NB4 (cell line): ENCODE data around the gene PADI2.

ENCODE experiments used
- TF ChIP-seq, protein P1 (sequence below): IDR thresholded peaks from one replicate; pipeline ENCODE4 v1.5.1; 2012; ENCODE audit warnings: low read depth, low read length
- TF ChIP-seq, protein P2 (sequence below): IDR thresholded peaks from 2 replicates; pipeline ENCODE4 v1.6.1; 2011; ENCODE audit warnings: low read depth, low read length

DNA sequence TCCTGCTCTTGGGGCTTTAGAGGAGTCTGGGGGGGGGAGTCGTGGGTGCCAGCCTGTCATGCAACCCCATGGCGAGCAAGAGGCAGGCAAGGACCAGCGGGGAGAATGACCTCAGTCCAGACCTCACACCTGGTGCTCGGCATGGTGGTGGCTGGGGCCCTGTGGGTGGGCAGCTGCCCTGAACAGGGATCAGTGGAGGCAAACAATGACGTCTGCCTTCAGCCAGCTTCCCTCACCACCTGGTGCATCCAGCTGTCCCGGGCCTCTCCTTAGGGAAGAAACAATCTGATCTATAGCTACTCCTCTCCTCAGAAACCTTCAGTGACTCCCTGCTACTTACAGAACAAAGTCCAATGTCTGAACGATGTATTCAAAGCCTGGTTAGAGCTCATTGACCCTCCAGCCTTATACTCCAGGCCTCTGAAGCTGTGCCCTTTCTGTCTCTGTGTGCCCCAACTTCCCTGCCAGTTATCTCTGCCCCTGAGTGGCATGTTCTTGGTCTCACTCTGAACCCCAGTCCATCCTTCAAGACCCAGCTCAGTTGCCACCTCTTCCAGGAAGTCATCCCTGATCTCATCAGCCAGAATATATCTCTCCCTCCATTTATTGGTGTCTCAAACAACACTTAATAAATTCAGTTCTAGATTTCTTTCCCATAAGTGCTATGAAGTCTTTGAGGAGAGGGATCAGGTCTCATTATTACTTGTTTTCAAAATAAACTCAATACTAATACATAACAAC lies 6.6 kb downstream of the PADI2 start:
- TF ChIP-seq, protein P1, sequence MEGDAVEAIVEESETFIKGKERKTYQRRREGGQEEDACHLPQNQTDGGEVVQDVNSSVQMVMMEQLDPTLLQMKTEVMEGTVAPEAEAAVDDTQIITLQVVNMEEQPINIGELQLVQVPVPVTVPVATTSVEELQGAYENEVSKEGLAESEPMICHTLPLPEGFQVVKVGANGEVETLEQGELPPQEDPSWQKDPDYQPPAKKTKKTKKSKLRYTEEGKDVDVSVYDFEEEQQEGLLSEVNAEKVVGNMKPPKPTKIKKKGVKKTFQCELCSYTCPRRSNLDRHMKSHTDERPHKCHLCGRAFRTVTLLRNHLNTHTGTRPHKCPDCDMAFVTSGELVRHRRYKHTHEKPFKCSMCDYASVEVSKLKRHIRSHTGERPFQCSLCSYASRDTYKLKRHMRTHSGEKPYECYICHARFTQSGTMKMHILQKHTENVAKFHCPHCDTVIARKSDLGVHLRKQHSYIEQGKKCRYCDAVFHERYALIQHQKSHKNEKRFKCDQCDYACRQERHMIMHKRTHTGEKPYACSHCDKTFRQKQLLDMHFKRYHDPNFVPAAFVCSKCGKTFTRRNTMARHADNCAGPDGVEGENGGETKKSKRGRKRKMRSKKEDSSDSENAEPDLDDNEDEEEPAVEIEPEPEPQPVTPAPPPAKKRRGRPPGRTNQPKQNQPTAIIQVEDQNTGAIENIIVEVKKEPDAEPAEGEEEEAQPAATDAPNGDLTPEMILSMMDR, result no peak
- TF ChIP-seq, protein P2, sequence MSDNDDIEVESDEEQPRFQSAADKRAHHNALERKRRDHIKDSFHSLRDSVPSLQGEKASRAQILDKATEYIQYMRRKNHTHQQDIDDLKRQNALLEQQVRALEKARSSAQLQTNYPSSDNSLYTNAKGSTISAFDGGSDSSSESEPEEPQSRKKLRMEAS, result no peak
